Skeletal muscle cell (primary cell): Measurements from ENCODE around the gene CWC27.

Experiments
- DNase-seq: peaks from one replicate; pipeline ENCODE4 v3.0.0-alpha.2; 2010; ENCODE audit warnings: low read depth
- H3K4me3 ChIP-seq: 2 replicates; pipeline ENCODE4 v1.5.1; 2011; ENCODE audit warnings: low read depth, mild to moderate bottlenecking, control low read depth, low read length, moderate library complexity

The CWC27 gene

GRCh38 chr5:64958757-64959391, 190.1 kb downstream of the CWC27 start:
- peak; percentile 15 for DNase-seq
- H3K4me3 ChIP-seq = no peak overlapping the region

DNA sequence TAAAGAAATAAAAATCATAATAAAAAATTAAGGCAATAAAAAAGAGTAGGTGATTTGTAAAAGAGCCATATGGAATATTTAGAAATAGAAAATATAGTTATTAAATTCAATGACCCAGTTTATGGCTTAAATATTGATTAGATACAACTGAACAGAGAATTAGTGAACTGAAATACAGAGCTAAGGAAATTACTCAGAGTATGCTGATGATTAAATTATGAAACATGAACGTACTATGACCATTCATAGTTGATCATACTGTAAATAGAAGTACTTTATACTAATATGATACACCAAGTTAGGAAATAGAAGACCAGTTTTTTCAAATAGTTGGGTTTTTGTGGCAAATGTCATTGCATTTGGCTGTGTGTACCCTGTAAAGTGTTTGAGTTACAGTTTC, 194.5 kb downstream of the CWC27 start:
- no peak overlapping the region for H3K4me3 ChIP-seq
- no peak for DNase-seq

- H3K4me3 ChIP-seq = no peak overlapping the region
- no peak for DNase-seq
Measured at GRCh38 chr5:64968591-64969110, 199.9 kb downstream of the CWC27 start.

- DNase-seq = no peak
- no peak overlapping the region for H3K4me3 ChIP-seq
Measured at GRCh38 chr5:64969578-64969977, 200.8 kb downstream of the CWC27 start.

DNA sequence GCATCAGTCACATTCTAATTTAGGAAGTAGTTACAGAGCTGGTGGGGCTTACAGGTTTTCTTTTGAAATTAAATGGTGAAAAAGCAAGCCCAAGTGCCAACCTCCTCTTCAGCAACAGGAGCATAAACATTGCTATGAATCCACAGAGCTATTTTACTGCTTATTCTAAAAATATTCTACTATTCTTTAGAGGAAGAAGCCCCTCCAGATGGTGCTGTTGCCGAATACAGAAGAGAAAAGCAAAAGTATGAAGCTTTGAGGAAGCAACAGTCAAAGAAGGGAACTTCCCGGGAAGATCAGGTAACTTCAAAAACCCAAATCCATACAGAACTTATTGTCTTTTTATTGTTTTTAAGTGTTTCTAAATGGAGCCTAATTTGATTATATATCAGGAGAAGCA, 202.8 kb downstream of the CWC27 start:
- DNase-seq = no peak
- H3K4me3 ChIP-seq = no peak overlapping the region

DNA sequence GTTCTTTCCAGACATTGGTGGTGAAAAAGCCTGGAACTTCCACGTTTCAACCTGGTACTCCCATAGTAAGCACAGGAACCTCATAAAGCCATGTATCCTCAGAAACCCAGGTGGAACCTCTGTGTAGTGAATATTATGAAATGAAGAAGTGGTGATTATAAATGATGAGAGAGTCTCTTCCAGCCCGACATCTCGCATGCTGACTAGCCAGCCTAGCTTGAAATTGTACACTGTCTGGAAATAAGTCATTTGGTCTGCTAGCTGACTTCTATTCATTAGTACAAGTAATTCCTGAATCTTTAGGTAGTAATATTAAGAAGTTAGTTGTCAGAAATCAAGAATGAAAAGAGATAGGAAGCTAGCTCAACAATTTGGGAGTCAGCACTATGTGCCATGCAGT, 203.3 kb downstream of the CWC27 start:
- DNase-seq = no peak

GRCh38 chr5:64972591-64972990, 203.9 kb downstream of the CWC27 start:
- no peak overlapping the region for H3K4me3 ChIP-seq
- no peak for DNase-seq

More for the DNA sequence above, 203.3 kb downstream of the CWC27 start:
- no peak overlapping the region for H3K4me3 ChIP-seq

- DNase-seq = no peak
- H3K4me3 ChIP-seq = no peak overlapping the region
Measured at GRCh38 chr5:64973215-64973614, 204.5 kb downstream of the CWC27 start.

DNA sequence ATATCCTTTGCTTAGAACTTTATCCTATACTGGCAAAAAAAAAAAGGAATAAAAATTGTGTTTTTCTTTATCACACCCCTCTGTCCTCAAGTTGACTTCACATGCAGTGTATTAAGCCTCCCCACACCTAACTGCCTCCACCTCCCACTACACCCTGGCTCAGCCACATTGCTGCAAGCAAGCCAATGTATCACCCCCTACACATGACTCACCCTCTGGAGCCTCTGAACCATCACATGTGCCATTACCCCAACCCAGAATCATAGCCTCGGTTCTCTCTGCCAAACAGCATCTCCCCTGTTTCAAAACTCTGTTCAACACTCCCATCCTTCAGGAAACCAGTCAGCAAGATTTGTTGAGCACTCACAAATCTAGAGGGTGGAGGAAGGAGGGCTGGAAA, 209.0 kb downstream of the CWC27 start:
- H3K4me3 ChIP-seq = no peak overlapping the region
- DNase-seq = no peak

- no peak overlapping the region for H3K4me3 ChIP-seq
- no peak for DNase-seq
Measured at GRCh38 chr5:64978546-64978945, 209.8 kb downstream of the CWC27 start.

DNA sequence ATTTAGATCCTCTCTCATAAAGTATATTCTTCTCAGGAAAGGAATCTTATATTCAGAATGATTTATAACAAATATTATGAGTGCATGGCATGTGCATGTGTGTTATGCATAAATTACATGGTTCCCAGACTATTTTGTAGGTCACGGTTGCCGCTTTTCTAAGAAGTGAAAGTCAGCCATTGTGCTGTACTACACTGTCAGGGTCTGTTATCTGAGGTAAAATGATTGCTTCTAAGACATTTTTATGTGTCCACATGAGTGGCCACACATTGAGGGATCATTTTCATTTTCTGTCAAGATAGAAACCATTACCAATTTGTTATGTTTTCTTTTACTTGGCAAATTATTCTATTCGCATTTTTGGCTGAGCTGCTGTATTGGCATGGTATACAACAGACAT, 210.8 kb downstream of the CWC27 start:
- H3K4me3 ChIP-seq = no peak overlapping the region
- DNase-seq = no peak

DNA sequence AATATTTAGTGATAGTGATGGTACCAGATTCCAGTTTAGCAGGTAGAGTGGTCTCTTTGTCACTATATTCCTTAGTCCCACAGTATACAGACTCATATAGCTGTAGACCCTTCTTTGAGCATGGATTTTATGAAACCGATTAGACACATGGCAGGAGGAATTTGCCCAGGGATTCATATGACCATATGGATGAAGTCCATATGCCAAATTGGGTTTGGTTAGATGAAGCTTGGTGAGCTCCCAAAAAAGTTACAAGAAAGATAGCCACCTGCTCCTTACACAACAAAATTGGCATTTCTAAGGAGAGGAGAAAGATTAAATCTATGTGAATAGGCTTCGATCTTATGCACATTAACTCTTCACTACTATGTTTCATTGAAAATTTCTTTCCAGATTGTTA, 211.4 kb downstream of the CWC27 start:
- no peak for DNase-seq

DNA sequence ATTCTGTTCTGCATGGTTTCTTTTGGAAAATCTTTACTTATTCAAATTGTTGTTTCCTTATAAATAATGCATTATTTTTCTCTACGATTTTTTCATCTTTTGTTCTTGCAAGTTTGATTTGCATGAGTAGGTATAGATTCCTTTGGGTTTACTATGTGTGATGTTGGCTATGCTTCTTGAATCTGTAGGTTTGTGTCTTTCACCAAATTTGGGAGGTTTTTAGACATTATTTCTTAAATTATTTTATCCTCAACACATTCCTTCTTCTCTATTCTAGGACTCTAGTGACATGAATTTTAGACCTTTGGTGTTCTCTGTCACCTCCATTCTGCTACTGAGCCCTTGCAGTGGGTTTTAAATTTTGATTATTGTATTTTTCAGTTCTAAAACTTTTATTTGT, 219.0 kb downstream of the CWC27 start:
- no peak for DNase-seq
- H3K4me3 ChIP-seq = no peak overlapping the region

More for the DNA sequence above, 211.4 kb downstream of the CWC27 start:
- H3K4me3 ChIP-seq = no peak overlapping the region

- no peak for DNase-seq
- no peak overlapping the region for H3K4me3 ChIP-seq
Measured at GRCh38 chr5:65009207-65009606, 240.5 kb downstream of the CWC27 start.

GRCh38 chr5:65010841-65011240, 242.1 kb downstream of the CWC27 start:
- no peak for DNase-seq
- H3K4me3 ChIP-seq = no peak overlapping the region

DNA sequence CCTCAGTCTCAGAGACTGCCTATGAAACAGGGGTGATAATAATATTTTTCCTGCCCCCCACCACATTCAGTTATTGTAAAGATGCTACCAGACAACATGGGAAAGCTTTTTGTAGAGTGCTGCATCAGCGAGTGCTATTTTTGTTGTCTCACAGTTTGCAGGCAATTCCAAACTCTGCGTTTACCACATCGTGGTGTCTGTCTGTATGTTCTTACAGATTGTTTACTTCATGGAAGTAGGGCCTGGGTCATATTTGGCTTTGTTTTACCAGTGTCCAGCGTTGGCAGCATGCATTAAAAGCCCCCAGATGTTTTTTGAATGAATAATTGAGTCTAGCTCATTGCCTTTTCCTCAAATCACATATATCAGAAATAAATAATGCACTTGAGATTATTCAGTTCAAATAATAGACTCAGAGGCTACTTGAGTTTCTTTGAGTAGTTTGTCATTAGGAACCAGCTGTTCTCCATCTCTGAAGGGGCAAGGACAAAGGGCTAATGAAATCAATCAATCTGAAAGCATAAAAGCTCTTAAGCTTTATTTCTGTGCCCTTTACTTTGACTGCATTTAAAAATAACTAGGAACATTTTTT, 243.7 kb downstream of the CWC27 start:
- DNase-seq = no peak
- no peak overlapping the region for H3K4me3 ChIP-seq

DNA sequence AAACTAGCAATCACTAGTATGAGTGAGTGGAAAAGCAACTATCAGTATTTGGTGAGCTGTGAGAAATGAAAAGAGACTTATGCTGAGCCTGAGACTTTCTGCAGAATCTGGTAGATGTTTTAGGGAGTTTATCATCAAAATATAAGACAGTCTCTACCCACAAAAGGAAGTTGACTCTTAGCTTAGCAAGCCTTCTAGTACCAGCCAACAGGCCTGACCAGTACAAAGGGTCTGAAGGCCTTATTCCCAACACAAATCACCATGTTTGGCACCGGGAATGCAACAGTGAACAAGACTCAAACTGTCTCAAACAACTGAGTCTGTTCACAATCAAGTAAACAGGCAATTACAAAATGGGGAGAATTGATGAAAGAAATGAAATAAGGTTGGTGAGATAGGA, 244.4 kb downstream of the CWC27 start:
- H3K4me3 ChIP-seq = no peak overlapping the region
- peak; percentile 43 for DNase-seq

DNA sequence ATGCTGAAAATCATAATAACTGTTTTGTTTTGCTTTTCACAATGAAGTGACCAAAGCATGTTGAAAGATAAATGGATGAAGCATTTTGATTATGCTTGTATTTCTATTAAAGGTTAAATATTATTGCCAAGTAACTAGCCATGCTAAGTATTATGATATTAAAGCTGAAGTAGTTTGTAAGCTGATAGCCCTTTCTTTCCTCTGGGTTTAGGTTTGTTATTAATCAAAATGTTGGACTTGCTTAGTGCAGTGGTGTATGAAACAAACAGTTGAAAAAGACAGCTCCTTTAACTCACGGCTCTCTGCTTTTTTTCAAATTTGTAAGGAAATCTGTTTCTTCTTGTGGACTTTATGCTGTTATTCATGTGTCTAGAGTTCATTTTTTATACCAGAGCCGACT, 246.0 kb downstream of the CWC27 start:
- no peak overlapping the region for H3K4me3 ChIP-seq
- DNase-seq = no peak

- H3K4me3 ChIP-seq = no peak overlapping the region
- DNase-seq = no peak
Measured at GRCh38 chr5:65015767-65016166, 247.0 kb downstream of the CWC27 start.

DNA sequence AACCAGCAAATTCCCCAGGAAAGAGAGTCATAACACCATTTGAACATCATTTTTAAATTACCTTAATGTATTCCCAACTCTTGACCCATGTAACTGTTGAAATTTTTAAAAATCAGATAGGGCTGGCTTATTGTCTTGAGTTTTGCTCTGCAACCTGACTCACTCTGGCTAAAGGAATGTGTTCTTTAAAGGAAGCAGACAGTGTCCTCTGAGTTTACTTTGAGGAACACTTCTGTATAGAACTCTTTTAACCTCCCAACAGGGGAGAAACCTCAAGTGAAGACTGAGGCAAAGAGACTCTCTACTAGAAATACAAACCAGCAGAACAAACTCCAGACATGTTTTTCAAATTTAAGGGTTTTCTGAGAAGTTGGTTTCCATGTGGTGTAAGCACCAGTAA, 248.9 kb downstream of the CWC27 start:
- no peak for DNase-seq
- no peak overlapping the region for H3K4me3 ChIP-seq

DNA sequence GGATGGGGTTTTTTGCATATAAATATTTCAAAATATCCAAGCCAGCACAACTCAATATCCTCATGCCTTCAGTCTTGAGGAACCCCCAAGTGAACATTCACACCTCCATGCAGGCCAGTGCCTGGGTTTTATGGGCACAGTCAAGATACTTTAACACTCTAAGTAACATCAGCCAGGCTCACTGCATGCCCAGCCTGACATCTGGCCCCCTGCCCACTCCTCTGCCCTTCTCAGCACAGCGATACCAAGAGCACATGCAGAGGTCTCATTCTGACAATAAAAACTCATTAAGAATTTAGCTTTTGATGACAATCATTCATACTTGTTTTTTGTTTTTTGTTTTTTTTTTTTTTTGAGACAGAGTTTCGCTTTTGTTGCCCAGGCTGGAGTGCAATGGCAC, 250.0 kb downstream of the CWC27 start:
- H3K4me3 ChIP-seq = no peak overlapping the region
- no peak for DNase-seq
